ENCODE results near the gene ROBO2.

Gene ROBO2

DNA sequence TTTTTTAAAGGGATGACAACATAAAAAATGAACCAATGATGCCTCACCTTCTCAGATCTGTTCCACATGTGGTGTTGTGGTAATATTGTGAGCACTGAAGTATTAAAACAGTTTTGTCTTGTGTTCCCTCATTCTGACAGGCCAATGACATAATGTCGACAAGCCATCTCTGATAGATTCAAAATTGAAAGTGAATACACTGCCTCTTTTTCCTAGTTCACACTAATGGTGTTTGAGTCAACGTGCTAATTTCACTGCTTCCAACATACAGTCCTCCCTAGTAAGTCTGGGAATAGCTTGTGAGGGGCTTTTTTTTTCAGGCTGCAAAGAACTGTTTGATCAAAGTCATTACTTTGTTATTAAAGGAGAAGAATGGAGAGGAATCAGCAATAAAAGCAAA is 82.8 kb downstream of the ROBO2 start:
- no peak for DNase-seq

DNA sequence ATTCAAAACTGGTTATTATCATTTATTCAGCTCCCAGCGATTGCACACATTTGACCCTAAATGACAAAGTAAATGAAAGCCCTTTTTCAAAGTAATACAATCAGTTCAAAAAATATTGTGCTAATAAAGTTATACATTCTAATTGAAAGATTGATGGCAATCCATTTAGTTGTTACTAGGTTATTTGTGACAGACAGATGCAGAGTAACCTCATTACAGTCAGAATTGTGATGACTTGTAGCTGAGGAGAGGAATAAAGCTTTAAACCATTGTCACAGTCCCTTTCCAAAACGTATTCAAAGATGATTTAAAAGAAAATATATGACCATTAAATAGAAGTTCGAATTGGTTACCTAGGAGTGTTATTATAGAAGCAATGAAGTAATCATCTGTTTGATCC is 86.1 kb downstream of the ROBO2 start:
- DNase-seq = no peak

DNA sequence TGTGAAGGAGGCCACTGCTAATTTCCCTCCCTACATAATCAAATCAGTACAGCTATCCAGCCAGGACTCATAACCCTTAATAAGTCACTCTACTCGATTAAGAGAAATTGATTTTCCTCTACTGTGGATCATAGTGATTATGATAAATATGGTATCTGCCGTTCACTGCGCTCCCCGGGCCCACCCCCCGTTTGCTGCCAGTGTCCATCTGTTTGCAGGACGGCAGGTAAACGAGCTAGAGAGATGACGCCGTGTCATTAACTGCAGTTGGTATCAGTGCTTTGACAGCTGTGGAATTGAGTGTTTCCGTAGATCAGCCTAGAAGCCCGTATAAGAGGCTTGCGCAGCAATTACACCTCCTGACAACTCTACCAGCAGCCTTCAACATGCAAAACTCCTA is 94.9 kb downstream of the ROBO2 start:
- DNase-seq = no peak

DNA sequence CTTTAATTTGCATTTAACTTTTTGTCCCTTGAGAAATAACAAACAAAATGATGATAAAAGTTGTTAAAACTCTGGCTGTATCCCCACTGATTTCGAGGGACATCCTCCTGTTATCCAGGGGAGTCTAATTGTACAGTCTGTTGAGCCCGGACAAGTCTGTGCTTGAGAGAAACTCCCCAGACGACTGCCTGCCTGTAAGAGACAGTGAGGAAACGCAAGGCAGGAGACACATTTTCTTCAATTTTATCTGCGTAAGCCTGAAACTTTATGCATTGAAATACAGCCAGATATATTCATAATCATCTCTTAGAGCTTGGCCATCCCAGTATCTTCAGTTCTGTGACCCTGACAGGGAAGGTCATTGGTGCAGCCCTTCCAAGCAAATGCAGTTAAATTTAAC is 97.7 kb downstream of the ROBO2 start:
- no peak for DNase-seq

DNA sequence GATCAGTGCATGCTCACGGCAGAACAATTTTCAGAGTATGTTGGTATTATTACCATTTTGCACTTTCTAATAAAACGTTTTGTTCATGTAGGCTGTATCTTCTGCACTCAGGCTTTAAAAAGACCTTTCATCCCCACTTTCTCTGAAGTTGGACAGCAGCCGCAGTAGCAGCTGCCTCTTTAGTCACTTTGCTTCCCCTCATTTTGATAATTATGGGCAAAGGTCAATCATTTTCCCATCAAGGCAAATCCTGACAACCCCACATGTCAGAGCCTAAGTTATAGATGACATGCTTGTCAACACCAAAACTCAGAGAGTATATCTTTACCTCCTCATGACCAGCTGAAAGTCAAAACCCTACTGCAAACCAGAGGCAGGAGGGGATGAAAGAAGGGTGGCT is 99.7 kb downstream of the ROBO2 start:
- DNase-seq = no peak

DNA sequence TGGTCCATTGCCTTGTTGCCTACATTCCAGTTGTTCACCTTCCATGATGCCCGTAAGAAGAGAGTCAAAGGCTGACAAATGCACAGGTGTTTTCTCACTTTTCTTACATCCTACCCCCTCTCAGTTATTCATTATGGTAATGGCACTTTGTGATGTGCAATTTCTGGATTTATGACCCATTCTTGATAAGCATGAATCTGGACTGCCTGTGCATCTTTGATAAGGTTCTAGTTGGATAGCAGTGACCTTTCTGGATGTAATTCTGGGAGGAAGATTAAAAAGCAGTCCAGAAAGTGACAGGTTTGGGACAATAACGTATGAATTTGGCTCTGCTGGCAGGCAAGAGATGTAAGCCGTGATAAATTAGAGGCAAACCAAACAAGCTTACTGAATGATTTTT is 101.5 kb downstream of the ROBO2 start:
- DNase-seq = no peak

DNA sequence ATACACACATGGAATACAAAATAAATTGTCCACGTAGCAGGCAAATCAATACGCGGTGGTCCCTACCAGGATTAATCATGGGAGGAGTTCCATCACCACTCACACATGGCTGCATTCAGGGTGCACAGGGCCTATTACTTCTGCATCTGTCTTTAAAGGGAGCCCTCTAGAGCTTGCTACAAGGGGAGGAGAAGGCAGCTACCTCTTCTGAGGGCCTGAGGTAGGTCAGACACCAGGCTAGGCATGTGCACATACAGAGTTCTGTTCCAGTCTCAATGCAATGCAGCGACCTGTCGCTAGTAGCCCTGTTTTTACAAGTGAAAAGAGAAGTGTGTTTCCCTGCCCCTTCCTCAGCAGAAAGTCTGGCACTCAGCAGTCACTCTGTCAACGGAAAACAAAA is 102.7 kb downstream of the ROBO2 start:
- DNase-seq = no peak

DNA sequence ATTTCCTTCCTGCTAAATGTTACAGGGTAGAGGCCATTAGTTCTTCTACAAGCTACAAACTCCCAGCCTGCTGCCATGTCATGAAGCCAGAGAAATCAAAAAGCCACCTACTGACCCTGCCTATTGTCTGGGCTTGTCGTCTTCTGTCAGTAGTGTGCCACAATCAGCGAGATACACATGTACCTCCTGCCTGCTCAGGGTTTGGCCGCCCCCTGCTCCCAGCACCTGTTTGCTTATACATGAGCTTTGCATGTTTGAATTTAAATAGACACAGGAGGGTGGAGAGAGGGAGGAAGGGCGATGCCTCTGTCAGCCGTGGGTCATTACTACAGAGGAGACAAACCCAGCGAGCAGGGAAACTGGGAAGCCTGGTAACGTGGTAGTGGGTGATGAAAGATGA is 106.1 kb downstream of the ROBO2 start:
- DNase-seq = no peak

DNA sequence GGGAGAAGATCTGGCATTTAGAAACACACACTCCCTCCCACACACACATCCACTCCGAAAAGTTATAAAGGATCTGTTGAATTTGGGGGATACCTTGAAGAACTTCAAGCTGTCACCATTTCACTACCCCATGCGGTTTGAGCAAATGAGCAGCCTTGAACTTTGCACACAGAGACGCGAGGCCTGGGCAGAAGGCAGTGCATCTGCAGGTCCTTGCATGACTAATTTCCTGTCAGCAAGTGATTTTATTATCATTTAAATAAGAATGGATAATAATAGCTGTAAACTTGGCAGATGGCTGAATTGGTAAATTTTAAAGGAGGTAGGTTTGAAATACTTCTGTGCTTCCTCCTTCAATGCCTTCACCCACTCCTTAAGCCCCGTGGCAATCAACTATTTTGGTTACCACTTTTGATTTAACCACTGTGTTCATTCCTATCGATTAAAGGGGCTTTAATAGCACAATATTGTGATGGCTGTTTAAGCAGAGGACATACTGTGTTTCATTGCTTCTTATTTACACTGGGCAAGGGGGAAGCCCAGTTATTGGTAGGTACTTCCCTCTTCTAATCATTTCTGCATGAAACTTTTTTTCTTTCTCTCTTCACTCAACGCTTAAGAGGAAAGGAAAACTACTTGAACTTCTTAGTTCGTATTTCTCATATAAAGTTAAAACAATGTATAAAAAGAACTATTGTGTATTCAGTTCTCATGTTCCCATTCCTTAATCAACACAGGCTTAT is 108.1 kb downstream of the ROBO2 start:
- no peak for DNase-seq

DNA sequence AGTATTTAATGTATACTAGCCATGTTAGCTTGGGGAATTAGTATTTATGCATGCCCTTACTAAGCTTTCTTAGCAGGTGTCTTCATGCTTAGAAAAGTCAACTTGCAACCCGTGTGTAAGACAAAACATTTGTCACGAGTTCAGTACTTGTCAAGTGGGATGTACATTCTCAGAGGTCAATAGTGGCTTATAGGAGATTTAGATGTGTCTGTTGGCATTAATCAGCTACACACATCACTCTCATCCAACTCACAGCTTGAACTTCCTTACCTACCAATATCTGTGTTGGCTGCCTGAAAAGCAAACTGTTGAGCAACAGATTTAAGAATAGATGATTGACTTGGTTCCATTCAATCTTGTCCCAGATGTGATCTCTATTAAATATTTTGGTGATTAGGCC is 109.5 kb downstream of the ROBO2 start:
- no peak for DNase-seq

DNA sequence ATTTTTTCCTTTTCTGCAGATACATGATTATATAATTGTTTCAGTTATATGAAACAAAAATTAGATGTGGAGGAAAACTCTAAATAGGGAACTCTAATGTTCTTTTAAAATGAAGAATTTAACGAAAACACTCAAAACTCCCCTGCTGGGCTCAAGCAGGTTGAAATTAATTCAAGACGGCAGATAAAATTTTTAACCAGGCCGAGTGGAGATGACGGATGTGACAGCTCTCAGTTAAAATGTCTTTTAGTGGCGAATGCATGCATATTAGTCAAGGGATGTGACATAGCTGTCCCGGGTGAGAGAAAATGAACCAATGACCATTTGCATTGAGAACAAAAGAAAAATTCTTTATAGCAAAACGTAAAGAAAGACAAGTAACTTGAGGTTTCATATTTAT is 110.1 kb downstream of the ROBO2 start:
- no peak for DNase-seq

DNA sequence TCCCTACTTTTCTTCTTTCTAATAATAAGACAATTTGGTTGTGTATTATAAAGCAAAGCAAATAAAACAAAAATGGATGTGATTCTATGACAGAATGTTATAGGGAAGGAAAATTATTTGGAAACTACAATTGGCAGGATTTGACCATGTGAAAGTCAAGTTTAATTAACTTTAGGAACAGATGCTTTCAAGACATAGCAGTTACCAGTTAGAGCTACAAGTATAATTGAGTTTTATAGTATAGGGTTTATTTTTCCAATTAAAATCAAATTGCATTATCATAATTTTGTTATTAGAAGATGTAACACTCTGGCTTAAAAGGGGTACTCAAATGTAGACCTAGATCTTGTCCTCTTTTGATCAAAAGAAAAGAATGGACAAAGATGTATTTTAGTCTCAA is 110.9 kb downstream of the ROBO2 start:
- DNase-seq = no peak

DNA sequence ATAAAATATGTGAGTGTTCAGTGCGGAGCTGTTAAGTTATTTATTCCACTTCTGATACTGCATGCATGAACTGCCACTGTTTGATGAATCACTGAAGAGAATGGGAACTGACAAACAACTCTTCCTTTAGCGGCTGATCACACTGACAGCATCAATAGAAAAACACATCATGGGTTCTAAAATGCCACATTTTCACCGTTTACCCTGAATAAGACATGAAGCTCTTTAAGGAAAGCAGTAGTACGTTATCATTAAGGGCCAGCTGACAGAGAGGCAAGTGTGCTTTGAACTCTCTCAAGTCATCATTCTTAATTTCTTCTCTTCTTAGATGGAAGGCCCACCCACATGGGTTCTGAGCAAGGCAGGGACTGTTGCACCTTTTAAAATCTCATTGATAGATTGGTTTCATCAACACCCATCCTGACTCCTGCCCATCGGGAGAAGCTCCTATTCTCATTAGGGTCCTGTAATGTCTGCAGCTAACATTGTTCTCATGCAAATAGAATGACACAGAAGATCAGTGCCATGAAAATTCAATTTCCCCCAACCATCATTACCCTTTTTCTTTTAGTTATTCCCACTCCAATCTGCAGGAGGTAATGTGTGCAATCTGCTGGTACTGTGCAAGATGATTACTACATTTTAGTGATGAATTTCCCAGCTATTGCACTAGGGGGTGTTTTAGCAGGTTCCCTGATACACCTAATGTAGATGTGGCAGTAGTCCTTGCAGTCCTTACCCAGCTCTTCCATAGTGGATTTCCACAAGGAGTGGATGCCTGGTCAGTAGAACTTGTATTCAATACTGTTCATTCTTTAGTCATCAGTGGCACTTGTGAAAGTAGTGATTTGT is 119.1 kb downstream of the ROBO2 start:
- no peak for DNase-seq

DNA sequence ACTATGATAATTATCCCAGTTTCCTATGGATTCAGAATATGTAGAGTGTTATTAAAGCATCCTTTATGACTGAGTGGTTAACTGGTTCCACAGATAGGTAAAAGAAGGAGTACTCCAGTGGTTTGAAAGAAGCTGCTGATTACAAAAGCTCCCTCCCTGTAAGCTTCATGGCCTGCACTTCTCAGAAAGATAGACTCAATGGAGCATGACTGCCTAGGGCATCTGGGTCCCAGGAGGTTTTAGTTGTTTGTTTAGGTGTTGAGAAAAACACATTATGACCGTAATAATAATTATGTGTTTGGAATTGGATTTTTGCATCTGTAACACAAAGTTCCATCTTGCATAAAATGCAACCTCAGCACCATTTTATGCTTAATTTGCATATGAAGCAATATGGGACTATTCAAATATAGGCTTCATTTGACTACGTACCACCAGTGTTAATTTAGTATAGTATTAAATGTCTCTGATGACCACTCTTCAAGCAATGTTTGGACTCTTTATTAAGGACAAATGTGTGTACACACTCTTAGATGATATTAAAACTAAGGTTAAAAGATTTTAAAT is 121.1 kb downstream of the ROBO2 start:
- DNase-seq = no peak

DNA sequence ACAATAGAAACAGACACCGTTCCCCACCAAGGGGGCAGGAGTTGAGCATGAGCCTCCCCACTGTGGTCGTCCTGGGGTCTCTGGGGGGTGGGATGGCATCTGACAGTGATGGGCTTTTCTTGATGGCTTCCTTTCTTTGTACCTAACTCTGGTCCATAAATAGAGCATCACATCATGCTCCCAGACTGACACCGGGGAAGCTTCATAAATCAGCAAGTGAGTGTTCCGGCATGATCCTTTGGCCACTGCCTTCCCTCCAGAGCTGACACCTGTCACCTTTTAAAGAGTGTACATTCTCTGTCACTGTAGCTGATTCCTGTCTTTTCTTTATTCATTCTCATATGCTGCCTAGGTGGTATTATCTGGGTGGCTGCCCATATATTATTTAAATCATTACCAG is 129.9 kb downstream of the ROBO2 start:
- no peak for DNase-seq

DNA sequence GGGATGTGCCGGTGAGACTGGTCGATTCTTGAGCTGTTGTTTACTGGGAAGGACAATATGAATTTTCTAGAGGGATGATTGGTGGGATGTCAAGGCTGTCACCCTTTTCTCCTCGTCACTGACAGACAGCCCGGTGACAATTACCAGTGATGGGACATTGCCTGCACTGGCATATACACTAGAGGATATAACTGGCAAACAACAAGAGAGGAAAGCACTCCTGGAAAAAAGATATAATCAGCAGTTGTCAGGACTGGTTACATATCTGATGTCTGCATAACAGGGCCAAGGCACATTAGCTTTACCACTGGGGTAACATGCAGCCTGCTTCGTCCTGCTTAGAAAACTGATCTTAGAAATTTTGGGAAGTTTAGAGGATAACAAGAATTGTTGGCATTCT is 131.1 kb downstream of the ROBO2 start:
- no peak for DNase-seq

DNA sequence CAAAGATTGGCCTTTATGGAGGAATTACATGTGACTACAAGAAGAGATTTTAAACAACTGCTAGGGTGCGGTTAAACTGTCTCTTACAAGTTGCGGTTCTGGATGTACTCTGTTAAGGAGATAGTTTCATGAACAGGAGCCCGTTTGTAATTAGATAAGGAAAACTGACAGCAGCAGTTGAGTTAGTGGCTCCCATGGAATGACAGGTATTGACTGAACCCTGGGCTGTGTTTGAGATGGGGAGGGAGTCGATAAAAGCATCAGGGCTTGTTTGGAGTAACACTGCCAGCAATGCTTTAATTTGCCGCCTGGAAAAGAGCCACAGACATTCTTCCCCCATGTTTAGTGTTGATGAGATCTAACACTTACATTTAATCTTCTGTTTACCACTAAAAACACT is 139.9 kb downstream of the ROBO2 start:
- DNase-seq = no peak

DNA sequence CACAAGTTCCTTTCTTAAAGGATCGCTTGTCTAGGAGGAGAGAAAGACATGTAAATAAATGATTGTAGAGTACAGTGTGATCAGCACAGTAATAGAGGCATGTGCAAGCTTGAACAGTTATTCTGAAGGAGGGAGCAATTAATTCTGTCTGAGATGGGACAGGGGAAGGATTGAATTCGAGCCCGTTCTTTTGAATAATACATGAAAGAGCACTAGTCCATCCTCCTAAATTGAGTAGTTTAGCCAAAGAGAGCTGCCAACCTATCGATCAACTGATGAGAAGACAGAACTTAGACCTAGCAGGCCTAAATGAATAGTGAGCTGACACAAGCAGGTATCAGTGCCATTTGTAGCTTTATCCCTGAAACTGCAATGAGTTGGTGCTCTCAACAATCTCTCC is 142.4 kb downstream of the ROBO2 start:
- no peak for DNase-seq

DNA sequence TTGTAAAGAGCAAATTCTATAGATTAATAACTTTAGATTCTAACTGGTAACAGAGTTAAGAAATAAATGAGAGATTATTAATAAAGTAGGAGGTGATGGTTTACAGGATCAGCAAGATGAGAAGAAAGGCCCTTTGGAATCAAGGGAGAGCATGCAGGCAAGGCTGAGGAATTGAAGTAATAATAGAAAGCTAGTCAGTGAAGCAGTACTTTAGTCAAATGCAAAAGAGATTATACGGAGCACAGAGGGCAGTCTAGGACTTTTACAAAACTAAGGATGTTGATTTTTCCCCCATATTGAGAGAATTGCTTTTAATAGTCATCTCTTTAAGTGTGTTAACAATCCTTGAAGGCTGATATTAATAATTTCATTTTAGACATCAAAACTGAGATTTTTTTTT is 146.4 kb downstream of the ROBO2 start:
- DNase-seq = no peak

DNA sequence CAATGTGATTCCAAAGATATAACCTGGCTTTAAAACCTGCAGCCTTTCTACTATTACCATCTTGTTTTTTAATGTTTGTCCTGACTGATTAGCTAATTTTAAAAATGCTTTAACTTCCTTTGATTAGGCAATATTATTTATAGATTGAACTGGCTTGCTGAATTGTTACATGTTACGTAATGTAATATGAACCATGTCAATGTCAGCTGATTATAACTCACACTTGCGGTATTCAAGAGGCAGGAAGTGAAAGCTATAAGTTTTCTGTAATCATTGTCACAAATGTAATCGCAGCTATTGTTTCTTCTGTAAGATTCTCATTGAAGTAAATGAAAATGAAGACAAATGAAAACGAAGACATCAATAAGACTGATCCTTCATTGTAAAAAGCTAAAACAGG is 146.8 kb downstream of the ROBO2 start:
- no peak for DNase-seq

DNA sequence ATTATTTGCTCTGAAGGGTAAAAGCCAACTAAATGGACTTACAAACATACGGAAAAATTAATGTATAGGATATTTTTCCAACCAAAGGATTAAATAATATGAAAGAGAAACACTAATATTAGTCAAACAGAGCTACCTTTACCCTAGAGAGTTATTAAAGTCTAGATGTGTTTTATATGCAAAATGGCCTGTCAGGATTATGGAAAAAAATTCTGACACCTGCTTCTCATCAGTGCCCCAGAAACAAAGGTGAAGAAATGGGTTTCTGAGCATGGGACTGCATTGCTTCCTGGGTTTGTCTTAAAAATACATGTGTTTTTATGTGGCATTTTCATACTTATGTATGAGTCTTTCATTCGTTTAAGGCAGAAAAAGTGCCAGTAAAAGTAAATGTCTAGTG is 148.3 kb downstream of the ROBO2 start:
- DNase-seq = no peak

DNA sequence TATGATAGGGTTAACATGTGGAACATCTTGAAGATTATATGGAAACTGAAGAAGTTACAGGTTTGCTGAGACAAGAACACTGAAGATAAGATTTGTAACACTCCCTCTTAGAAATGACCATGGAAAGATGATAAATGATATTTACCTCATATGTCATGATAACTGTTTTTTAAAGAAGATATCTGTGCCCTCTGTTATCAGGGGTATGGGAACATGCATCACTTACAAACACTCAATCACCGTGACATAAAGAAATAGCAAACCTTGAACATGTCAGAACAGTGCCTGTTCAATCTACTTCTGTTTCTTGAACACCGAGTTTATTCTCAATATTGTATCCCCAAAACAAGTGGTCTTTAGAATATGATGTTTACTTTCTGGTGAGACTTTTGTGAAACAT is 149.4 kb downstream of the ROBO2 start:
- no peak for DNase-seq

DNA sequence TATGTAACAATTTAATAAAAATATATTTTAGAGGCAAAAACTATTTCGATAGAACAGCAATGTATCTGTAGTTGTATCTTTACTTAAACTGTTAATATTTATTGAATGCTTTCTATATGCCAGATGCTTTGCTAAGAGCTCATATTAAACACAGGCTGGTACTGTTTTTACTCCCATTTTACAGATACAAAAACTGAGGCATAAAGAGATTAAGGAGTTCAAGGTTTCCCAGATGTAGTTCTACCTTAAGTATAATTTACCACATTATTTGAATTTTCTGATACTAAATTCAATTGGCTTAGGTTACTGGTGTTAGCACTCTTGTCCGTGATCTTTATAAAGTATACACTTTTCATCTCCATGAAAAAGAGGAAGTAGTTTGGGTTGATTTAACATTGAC is 149.8 kb downstream of the ROBO2 start:
- no peak for DNase-seq

DNA sequence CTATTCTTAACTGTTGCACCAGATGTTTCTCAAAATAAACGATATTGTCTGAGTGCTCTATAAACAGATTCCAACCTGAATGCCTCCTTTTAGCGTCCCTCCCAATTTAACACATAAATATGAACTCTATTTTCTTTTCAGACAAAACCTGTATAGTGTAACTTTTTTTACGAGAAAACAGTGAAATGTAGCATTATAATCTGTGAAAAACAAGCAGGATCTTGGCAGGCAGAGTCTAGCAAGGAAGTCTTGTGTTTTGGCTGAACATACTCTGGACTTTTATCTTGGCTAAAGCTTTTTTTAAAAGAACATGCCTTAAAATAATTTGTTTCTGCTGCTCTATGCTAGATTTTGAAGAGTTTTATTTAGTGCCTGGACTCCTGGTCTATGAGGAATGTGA is 150.5 kb downstream of the ROBO2 start:
- no peak for DNase-seq

Measured in left hindlimb (tissue), 1 donor.